Measurements from ENCODE around the gene ATF6B. TPM values are rescaled to one million over a fixed set of nuclear protein-coding genes. Genes with fewer than 3 reads are reported as not detected.

ATF6B gene
- total and polyA plus RNA-seq, 2 of the 13 experiments (the other 11 are each of a cell fraction or from before 2014, with no cell fraction given) = 18.1 to 44.0 TPM

GRCh38 chr6:32105433-32105832 is 22.6 kb downstream of the ATF6B start (continued):
- TF ChIP-seq NCOA2 (CRISPR knock-in tag; IDR thresholded peaks at IDR 0.05) (peak; percentile 28; the same call in 1 of the 2 replicates), ZBTB44 (CRISPR knock-in tag; IDR thresholded peaks at IDR 0.05) (peak; percentile 50; the same call in 1 of the 2 replicates), ZSCAN21 (CRISPR knock-in tag; IDR thresholded peaks at IDR 0.05; ENCODE audit: borderline replicate concordance) (no peak), SIX1 (CRISPR knock-in tag; IDR thresholded peaks at IDR 0.05; ENCODE audit: borderline replicate concordance) (no peak), AGO1 (IDR thresholded peaks at IDR 0.05; ENCODE audit: low read depth, low read length, poor library complexity, severe bottlenecking) (no peak), NR2F1 (CRISPR knock-in tag; IDR thresholded peaks at IDR 0.05) (no peak), FOXA1 (IDR thresholded peaks at IDR 0.05) (no peak), FOXA1 (CRISPR knock-in tag; IDR thresholded peaks at IDR 0.05) (no peak), YEATS4 (CRISPR knock-in tag; IDR thresholded peaks at IDR 0.05; ENCODE audit: borderline replicate concordance) (no peak), BRCA1 (CRISPR knock-in tag; IDR thresholded peaks at IDR 0.05) (no peak), ZNF597 (CRISPR knock-in tag; IDR thresholded peaks at IDR 0.05) (no peak), ZNF101 (CRISPR knock-in tag; IDR thresholded peaks at IDR 0.05; ENCODE audit: borderline replicate concordance, low read depth) (no peak), ZNF7 (CRISPR knock-in tag; IDR thresholded peaks at IDR 0.05) (peak; percentile 36; the same call in 1 of the 2 replicates), STAT5B (CRISPR knock-in tag; IDR thresholded peaks at IDR 0.05) (0 out of 2 replicates have a peak, but pooled peaks have one; percentile 85), HNRNPL (IDR thresholded peaks at IDR 0.05; ENCODE audit: low read depth, low read length) (no peak), EEA1 (CRISPR knock-in tag; IDR thresholded peaks at IDR 0.05; ENCODE audit: borderline replicate concordance) (no peak), FOXA3 (CRISPR knock-in tag; IDR thresholded peaks at IDR 0.05) (no peak), POLR2AphosphoS2 (IDR thresholded peaks at IDR 0.05; ENCODE audit: low read depth, low read length) (no peak), KDM2A (CRISPR knock-in tag; IDR thresholded peaks at IDR 0.05; ENCODE audit: borderline replicate concordance, low read depth) (peak; percentile 34; the same call in 1 of the 2 replicates), ZNF710 (CRISPR knock-in tag; IDR thresholded peaks at IDR 0.05; ENCODE audit: borderline replicate concordance) (no peak), AGO2 (optimal IDR thresholded peaks at IDR 0.05; ENCODE audit: low read depth, low read length) (no peak), AHR (CRISPR knock-in tag; IDR thresholded peaks at IDR 0.05) (peak; percentile 57; the same call in 1 of the 2 replicates), ZNF720 (CRISPR knock-in tag; IDR thresholded peaks at IDR 0.05) (0 out of 2 replicates have a peak, but pooled peaks have one; percentile 84), TAF1 (CRISPR knock-in tag; IDR thresholded peaks at IDR 0.05) (no peak), CBX5 (CRISPR knock-in tag; IDR thresholded peaks at IDR 0.05; ENCODE audit: borderline replicate concordance) (0 out of 2 replicates have a peak, but pooled peaks have one; percentile 30), ZBTB1 (CRISPR knock-in tag; IDR thresholded peaks at IDR 0.05; ENCODE audit: borderline replicate concordance) (0 out of 2 replicates have a peak, but pooled peaks have one; percentile 53), ZNF329 (CRISPR knock-in tag; IDR thresholded peaks at IDR 0.05; ENCODE audit: low read depth) (no peak), ZNF569 (CRISPR knock-in tag; IDR thresholded peaks at IDR 0.05; ENCODE audit: borderline replicate concordance) (no peak), HES4 (CRISPR knock-in tag; IDR thresholded peaks at IDR 0.05; ENCODE audit: borderline replicate concordance) (no peak)

All from HepG2 (cell line).